ENCODE measurements around the gene TEX10.
"Not testable (repeated sequence)": the region's sequence is repeated elsewhere in the genome, so short reads cannot be mapped to it uniquely, and the experiment has no call there.

The TEX10 gene

DNA sequence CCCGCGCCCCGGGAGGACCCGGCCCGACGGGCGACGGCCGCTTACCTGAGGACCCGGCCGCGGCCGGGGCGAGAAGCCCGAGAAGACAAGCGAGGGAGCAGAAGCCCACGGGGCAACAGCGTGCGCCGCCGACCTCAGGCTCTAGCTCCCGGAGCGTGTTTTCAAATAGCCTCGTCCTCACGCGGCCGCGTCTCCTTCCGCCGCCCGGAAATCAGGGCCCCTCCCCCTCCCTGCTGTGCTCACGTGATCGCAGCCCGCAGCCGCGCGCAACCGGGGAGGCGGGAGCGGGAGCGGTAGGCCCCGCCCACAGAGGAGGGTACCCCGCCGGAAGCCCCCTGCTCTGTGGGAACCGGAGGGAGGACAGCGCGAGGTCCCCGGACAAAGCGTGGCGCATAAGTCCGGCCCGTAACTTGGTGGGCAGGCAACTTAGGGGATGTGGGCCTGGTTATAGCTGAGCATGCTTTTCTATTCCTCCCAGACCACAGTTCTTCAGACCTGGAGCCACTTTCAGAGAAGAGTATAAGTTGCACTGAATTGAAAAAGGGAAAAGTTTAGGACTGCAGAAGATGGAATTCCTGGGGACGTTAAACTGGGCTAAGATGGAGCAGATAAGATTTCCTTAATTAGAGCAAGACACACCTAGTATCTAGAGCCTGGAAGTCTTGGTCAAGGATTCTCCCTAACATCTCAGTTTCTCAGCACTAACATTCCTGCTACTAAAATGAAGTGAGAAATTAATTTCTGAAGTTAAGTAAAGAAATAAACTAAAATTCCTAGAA is at the start of gene TEX10:
Gene TEX10, minus strand, starts transcription at position 216 of the 779 bp plus-strand sequence. CDS start 3,579 bp downstream, outside the sequence.
- DNase-seq (ENCODE audit: low read depth) = peak; percentile 74

DNA sequence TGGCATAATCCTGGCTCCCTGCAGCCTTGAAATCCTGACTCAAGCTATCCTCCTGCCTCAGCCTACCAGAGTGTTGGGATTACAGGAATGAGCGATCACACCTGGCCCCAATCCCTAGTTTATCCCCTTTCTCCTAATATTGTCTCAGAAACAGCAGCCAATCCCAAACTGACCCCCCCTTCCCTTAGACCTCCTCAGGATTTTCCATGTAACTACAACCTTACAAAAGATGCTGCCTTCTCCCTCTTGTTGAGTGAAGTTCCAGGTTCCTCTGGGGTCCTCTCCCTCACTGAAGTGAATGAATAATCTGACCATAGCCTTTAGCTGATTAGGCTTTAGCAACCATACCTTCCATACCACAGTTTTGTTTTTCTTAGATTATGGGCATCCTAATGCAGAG is 48.3 kb upstream of the TEX10 start:
- no peak for DNase-seq (ENCODE audit: low read depth)

DNA sequence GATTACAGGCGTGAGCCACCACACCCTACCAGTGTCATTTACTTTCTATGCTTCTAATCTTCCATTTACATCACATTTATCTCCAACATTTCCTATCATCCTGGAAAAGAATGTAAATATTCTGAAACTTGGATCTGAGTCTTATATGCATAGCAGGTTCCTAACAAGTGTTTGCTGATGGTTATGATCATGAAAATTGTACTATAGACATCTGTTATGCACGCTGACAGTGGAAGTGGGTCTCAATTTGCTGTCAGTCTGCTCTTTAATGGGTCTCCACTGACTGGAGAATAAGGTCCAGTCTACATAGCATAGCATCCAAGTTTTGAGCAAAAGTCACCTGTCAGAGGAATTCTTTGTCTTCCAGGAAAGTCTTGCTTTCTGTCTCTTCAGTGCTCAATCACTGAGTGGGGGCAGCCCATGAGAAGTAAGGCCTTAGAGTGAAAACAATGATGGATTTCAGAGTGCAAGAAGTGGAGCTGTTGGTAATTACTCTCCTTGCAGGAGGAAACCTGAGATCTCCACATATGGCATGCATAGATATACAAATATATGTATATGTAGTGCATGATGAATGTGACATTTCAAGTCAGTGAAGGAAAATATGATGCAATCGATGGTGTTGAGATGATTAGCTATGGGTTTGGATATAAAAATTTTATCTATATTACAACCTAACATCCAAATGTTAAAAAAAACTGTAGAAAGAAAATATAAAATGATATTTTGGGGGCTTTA is 45.0 kb upstream of the TEX10 start:
- no peak for DNase-seq (ENCODE audit: low read depth)

DNA sequence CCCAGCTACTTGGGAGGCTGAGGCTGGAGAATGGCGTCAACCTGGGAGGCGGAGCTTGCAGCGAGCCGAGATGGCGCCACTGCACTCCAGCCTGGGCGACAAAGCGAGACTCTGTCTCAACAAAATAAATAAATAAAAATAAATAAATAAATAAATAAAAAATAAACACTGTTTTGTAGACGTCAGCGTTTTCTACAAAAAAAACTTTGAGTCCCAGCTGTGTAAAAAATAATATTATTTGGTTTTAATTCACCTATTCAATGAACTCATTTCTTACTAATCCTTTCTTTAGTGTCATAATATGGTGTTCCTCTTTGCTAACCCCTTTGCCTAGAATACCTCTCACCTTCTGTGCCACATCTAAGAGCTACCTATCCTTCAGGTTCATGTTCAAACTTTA is 44.0 kb upstream of the TEX10 start:
- DNase-seq (ENCODE audit: low read depth) = no peak

DNA sequence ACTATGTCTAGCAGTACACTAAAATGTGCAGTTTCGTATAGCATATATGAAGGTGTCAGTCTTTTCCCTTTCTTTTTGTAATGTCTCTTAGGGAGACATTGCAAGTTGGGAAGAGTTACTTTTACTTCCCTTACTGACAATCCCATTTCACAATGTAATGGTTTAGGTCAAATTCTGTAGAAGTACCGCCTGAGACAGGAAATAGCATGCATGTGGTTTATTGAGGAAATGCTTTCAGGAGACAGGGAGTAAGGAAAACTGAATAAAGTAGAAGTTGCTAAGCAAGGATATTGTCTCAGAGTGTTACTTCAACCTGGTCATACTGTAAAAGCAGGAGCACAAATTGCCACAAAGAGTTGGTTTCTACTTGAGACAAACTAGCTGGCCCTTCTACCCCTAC is 42.1 kb upstream of the TEX10 start:
- DNase-seq (ENCODE audit: low read depth) = peak; percentile 16

DNA sequence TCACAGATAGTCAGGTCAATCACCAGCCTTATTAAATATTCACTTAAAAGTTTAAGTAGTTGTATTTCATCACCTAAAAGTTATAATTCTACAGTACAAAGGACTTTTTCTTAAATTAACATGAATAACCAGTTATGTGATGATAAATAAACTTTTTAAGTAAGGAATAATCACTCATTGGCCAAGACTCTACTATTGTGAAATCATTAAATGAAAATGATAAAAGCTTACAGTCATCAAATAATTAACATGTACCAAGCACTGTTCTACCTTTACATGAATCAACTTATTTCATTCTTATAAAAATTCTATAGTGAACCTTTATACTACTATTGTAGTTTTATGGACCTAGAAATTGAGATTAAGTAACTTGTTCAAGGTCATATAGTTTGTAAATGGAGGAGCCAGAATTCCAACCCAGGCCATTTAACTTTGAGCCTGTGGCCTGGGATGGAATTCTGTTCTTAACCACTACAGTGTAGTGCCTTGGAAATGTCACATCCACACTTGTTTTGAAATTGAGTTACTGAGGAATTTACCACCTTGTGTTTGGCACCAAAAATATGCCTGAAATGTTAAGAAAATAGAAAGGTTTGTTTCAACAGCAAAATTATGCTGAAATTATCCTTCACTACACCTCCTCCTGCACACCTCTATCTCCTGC is 41.4 kb upstream of the TEX10 start:
- DNase-seq (ENCODE audit: low read depth) = peak; percentile 11

DNA sequence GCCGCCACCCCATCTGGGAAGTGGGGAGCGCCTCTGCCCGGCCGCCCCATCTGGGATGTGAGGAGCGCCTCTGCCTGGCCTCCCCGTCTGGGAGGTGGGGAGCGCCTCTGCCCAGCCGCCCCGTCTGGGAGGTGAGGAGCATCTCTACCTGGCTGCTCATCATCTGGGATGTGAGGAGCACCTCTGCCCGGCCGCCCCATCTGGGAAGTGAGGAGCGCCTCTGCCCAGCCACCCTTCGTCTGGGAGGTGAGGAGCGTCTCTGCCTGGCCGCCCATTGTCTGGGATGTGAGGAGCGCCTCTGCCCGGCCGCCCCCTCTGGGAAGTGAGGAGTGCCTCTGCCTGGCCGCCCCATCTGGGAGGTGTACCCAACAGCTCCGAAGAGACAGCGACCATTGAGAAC is 40.2 kb upstream of the TEX10 start:
- DNase-seq (ENCODE audit: low read depth) = not testable (repeated sequence)

DNA sequence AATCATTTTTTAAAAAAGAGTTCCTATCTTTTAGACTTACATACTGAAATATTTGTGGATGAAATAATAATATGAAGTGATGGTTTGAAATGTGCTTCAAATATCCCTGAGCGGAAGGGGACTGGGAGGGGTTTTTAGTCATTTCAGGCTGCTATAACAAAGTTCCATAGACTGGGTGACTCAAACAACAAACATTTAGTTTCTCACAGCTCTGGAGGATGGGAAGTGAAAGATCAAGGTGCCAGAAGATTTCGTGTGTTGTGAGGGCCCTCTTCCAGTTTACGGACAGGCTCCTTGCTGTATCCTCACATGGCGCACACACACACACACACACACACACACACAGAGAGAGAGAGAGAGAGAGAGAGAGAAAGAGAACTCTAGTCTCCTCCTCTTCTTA is 27.1 kb upstream of the TEX10 start:
- DNase-seq (ENCODE audit: low read depth) = peak; percentile 78

DNA sequence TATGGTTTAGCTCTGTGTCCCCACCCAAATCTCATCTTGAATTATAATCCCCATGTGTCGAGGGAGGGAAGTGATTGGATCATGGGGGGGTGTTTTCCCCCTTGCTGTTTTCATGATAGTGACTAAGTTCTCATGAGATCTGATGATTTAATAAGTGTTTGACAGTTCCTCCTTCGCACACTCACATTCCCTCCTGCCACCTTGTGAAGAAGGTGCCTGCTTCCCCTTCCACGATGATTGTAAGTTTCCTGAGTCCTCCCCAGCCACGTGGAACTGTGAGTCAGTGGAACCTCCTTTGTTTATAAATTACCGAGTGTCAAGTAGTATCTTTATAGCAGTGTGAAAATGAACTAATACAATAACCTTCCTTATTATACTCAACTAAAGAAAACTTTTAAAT is 24.3 kb upstream of the TEX10 start:
- peak; percentile 36 for DNase-seq (ENCODE audit: low read depth)

DNA sequence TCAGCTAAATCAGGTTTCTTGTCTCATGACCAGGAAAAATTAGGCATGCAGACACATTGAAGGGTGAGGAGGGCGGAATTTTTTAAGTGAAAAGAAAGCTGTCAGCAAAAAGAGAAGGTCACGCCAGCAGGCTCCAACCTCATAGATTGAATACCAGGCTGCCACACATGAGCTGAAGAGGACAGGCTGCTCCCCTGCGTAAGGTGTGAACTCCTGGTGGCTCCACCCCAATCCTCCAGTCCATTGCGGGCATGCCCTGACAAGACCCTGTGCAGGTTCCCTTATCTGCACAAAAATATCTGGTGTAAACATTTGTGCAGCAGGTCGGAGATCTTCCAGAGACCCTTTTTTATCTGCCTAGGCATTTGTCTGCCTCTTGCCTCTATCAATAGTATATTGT is 22.9 kb upstream of the TEX10 start:
- DNase-seq (ENCODE audit: low read depth) = no peak

DNA sequence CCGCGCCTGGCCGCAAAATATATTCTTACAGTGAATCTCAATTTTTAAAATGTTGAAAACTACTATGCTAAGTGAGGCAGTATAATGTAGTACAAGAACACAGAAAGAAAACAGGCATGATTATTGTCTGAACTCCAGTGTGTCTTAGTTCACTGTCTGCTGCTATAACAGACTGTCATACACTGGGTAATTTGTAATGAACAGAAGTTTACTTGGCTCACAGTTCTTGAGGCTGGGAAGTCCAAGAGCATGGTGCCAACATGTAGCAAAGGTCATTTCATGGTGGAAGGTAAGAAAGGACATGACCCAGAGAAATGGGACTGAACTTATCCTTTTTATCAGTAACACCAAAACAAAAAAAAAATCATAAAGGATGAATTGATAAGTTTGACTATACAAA is 19.9 kb upstream of the TEX10 start:
- no peak for DNase-seq (ENCODE audit: low read depth)

DNA sequence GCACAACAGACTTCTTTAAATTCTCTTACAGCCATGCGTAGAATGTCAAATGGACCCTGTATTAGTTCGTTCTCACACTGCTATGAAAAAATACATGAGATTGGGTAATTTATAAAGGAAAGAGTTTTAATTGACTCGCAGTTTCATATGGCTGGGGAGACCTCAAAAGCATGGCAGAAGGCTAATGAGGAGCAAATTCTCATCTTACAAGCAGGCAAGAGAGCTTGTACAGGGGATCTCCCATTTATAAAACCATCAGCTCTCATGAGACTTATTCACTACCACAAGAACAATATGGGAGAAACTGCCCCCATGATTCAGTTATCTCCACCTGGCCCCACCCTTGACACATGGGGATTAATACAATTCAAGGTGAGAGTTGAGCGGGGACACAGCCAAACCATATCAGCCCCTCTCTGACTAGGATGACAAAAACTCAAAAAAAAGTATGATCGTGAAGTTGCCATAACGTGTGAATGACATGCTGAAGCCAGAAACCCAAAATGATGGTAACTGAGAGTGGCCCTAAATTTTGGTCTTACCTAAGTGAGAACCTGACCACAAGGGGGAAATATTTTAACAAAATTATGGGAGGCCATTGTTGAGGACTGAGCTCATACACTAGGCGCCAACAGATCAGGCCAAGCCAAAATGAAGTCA is 17.5 kb upstream of the TEX10 start:
- DNase-seq (ENCODE audit: low read depth) = no peak

DNA sequence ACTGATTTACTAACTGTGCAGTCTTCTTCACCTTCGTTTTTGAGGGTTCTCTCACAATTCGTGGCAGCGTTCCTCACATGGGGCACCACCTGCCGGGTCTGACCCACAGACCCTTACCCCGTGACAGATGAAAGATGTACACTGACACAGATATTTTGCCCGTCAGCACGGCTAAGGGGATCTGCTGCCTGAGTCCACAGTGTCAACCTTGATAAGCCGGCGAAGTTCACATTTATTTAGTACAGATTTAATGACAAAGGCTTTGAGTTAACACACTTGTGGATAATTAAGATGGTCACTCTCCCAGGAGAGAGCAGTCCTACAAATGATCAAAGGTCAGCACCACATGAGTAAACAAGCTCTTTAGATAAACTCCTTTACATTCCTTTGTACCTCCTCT is 15.9 kb upstream of the TEX10 start:
- DNase-seq (ENCODE audit: low read depth) = no peak

DNA sequence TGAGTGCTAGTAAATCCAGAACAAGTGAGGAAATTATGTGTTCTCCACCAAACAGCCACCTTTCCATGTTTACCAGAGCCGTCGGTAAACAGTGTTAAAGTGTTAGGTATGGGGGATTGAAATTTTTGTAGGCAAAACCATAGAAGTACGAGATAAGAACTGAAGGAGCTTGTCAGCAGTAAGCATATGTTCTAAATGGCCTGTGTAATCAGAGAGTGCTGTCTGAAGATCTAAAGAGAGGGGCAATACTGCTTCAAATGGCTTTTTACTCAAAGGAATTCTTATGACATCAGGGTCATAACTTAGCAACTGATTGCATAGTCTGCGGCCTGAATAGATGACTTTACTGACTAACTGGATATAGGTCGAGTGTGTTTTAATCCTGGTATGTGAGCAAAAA is 13.4 kb upstream of the TEX10 start:
- no peak for DNase-seq (ENCODE audit: low read depth)

DNA sequence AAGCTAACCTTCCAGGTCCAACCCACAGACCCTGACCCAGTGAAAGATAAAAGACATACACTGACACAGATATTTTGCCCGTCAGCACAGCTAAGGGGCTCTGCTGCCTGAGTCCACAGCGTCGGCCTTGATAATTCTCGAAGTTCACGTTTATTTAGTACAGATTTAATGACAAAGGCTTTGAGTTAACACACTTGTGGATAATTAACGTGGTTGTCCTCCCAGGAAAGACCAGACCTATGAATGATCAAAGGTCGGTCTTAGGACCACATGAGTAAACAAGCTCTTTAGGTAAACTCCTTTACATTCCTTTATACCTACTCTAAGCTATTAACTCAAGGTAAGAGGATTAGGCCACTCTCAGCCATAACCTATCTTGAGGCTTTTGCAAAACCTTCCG is 11.3 kb upstream of the TEX10 start:
- no peak for DNase-seq (ENCODE audit: low read depth)

DNA sequence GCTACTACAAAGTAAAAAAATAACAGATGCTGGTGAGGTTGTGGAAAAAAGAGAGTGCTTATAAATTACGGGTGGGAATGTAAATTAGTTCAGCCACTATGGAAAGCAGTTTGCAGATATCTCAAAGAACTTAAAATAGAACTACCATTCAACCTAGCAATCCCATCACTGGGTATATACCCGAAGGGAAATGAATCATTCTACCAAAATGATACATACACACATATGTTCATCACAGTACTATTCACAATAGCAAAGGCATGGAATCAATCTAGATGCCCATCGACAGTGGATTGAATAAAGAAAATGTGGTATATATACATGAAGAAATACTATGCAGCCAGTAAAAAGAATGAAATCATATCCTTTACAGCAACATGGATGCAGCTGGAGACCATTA is 6.3 kb upstream of the TEX10 start:
- DNase-seq (ENCODE audit: low read depth) = no peak

DNA sequence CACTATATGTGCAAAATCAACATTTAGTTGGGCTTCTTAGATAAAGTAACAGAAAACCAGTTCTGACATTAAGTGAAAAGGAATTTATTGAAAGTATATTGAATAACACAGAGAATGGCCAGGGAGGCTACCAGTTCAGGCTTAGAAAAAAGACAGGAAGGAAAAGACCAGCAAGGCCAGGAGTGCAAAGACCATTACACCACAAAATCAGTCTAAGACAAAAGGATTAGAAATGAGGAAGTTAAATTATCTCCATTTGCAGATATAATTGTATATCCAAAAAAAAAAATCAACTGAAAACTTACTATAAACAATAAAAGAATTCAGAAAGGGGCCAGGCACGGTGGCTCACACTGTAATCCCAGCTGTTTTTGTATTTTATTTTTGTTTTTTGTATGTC is 4.8 kb upstream of the TEX10 start:
- no peak for DNase-seq (ENCODE audit: low read depth)

DNA sequence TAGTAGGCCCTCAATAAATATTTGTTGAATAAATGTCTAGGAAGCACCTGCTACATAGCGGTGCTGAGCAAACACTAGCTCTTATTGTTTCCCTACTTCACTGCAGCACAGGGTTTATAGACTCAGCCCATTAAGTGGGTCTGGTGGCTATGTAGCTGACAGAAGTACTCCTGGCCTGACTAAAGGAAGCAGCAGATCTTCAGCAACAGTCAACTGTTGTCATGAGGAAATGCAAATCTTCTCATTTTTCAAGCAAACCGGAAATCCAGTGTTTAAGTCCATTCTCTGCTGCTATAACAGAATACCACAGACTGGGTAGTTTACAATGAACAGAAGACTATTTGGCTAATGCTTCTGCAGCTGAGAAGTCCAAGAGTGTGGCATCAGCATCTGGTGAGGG is 2.8 kb upstream of the TEX10 start:
- DNase-seq (ENCODE audit: low read depth) = no peak

DNA sequence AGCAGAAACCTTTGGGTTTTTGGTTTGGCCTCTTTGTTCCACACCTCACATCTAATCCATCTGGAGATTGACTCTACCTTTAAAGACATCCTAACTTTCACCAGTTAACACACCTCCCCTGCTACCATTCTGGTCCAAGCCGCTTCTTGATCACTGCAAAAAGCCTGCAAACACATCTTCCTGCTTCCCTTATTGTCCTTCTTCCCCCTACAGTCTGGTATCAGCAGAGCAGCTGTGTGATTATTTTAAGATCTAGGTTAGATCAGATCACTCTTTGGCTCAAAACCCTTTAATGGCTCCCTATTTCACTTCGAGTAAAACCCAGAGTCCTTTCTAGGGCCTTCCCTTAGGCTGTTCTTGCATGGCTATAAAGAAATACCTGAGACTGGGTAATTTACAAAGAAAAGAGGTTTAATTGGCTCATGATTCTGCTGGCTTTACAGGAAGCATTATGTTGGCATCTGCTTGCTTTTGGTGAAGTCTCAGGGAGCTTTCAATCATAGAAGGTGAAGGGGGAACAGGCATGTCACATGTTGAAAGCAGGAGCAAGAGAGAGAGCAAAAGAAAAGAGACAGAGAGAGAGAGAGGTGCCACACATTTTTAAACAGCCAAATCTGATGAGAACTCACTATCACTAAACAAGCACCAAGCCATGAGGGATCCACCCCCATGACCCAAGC is 1.5 kb upstream of the TEX10 start:
- no peak for DNase-seq (ENCODE audit: low read depth)

DNA sequence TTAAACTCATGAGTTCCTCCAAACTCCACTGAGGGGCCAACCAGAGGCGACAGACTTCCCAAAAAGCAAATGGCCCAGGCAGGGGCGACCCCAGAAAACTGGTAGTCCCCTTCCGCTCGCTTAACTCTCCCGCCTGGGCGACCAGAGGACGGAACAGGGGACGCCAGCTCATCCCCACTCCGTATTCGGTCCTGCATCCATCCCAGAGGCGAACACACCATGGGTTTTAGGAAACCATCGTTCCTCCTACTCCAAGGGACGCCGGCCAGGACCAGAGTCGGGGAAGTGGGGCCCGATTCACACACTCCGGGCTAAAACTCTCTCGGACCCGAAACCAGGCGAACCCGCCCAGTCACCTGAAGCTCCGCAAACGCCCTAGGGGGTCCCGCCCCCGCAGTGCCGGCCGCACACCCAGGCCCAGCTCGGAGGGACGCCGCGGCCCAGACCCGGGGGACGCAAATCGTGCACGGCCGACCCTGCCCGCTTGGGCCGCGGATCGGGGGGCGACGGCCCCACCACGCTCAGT is 478 bp downstream of the TEX10 start:
- DNase-seq (ENCODE audit: low read depth) = peak; percentile 5

DNA sequence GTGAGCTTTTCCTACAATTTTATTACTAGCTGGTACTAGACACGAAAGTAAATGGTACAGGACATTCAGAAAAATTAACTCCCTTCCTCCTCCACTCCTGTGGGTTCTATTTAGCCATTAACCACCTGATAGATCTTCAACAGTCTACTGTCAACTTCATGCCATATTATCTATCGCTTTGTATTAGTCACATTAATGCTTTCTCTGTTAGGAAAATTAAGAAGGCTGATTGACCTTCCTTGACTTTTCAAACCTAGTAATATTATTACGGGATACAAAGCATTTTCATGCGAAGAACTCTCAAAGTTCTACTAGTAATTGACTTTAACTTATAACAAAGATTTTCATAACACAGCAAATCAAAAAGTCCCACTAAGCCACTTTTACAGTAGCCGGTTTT is 1.2 kb downstream of the TEX10 start:
- DNase-seq (ENCODE audit: low read depth) = no peak

DNA sequence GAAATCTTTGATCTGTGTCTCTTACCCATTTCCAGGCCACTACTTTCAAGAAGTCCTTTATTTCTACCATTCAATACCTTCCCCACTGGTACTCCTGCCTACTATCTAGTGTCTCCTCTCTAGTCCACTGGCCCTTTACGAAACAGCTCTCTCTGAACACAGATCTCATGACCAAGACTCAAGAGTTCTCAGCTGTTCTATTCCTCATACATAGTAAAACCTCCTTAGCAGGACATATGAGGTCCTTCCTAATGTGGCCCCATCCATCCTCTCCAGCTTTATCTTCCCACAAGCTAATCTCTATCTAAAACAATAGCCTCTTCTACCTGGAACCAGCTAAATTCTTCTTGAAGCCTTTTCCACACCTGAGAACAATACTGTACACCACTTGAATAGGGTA is 2.6 kb downstream of the TEX10 start:
- DNase-seq (ENCODE audit: low read depth) = no peak

All from amniotic epithelial cell (primary cell).